Bronchial epithelial cell (primary cell): ENCODE measurements around the gene SH3BGRL2. TPM values are rescaled to one million over a fixed set of nuclear protein-coding genes. Genes with fewer than 3 reads are reported as not detected.

Experiments used
- DNase-seq: peaks from one replicate; pipeline ENCODE4 v3.0.0-alpha.2; 2010; ENCODE audit warnings: low read depth
- FAIRE-seq: peaks from 2 replicates; lab custom pipeline; 2011; peaks lifted over from hg19 to GRCh38; lab: Jason Lieb, UNC
- H3K27me3 ChIP-seq: 2 replicates; pipeline ENCODE4 v1.5.1; 2011; ENCODE audit warnings: low read length; ENCODE audit not compliant: control insufficient read depth, insufficient read depth
- H3K36me3 ChIP-seq: 2 replicates; pipeline ENCODE4 v1.5.1; 2011; ENCODE audit warnings: low read length; ENCODE audit not compliant: control insufficient read depth, insufficient read depth
- H3K4me3 ChIP-seq: 2 replicates; pipeline ENCODE4 v1.5.1; 2011; ENCODE audit warnings: mild to moderate bottlenecking, low read depth, low read length, control low read depth
- CTCF ChIP-seq: IDR thresholded peaks from 2 replicates; pipeline ENCODE4 v1.5.1; 2011; ENCODE audit warnings: mild to moderate bottlenecking, moderate library complexity, low read length, control low read depth, inconsistent platforms; ENCODE audit not compliant: insufficient read depth, severe bottlenecking
- total RNA-seq: library from RNA; depleted of rRNA; stranded (reverse); fragments of >200 nt; gene quantifications from 2 replicates; pipeline ENCODE4 v1.2.1, GENCODE V29; 2014

SH3BGRL2 gene
- total RNA-seq, 1 donor from 2014 or later, result 15.0 TPM

- Histone ChIP-seq H3K36me3 (no peaks in the 10 kb centered on the region), H3K27me3 (peaks cover 1% of the 10 kb centered on the region), H3K4me3 (no peak overlapping the region)
- no peak for DNase-seq
- no peak for TF ChIP-seq CTCF
- FAIRE-seq, result no peak
Observed at GRCh38 chr6:79598012-79598411, 33.1 kb upstream of the SH3BGRL2 start.

- TF ChIP-seq CTCF, result no peak
- FAIRE-seq (no peak), DNase-seq (no peak)
- peaks cover 1% of the 10 kb centered on the region for H3K27me3 ChIP-seq
- no peak overlapping the region for H3K4me3 ChIP-seq
- H3K36me3 ChIP-seq, result no peaks in the 10 kb centered on the region
Observed at GRCh38 chr6:79599725-79600259, 31.3 kb upstream of the SH3BGRL2 start.

DNA sequence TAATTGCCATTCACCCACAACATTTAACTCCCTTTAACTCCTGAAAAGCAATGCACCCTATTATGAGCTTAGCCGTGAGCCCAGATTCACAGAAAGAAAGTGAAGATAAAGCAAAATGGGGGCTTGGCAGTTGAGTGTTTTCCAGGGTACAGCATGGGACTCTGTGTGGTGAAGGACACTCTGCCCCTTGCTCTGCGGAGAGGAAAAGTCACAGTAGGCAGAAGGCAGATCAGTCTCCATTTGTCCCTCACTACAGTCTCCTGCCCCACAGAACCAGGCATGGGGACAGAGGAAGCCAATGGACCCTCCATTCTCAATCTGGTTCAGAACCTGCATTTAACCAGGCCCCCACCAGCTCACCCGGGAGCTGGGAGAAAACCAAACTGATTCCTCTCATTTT lies 30.8 kb upstream of the SH3BGRL2 start:
- DNase-seq, result no peak
- no peak for FAIRE-seq
- Histone ChIP-seq H3K4me3 (no peak overlapping the region), H3K36me3 (no peaks in the 10 kb centered on the region), H3K27me3 (peaks cover 1% of the 10 kb centered on the region)
- no peak for TF ChIP-seq CTCF

DNA sequence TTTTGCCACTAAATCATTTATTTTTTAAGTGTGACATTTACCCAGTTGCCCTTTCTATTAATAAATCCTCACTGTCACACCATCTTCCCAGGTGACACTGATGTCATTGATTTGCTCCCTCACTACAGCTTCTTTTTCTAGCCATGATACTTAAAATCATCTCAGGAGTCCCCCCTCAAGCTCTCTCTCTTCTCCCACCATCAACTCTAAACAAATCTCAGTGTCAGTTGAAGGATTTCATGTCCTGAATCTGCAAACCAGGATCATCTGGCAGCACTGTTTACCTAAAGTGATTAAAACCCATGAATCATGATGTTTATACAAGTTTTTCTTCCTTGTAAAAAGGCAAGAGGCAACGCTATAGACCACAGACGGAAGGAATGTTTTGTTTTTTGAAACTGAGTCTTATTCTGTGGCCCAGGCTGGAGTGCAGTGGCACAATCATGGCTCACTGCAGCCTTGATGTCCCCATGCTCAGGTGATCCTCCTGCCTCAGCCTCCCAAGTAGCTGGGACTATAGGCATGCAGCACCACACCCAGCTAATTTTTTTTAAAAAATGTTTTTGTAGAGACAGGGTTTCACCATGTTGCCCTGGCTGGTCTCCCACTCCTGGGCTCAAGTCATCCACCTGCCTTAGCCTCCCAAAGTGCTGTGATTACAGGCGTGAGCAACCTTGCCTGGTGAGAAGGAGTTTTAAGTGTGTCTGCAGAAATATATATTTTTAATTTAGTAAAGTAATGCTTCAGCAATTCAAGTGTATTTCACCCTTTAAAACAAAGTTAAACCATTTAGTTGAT lies 30.1 kb upstream of the SH3BGRL2 start:
- Histone ChIP-seq H3K4me3 (no peak overlapping the region), H3K36me3 (no peaks in the 10 kb centered on the region), H3K27me3 (peaks cover 1% of the 10 kb centered on the region)
- TF ChIP-seq CTCF, result no peak
- peak; percentile 84 for DNase-seq
- no peak for FAIRE-seq

GRCh38 chr6:79602859-79603258 lies 28.3 kb upstream of the SH3BGRL2 start:
- no peak for FAIRE-seq
- H3K36me3 ChIP-seq, result no peaks in the 10 kb centered on the region
- H3K27me3 ChIP-seq, result peaks cover 1% of the 10 kb centered on the region
- TF ChIP-seq CTCF, result no peak
- DNase-seq, result no peak
- H3K4me3 ChIP-seq, result no peak overlapping the region
